ENCODE results near the gene ATP8A2.

ATP8A2 gene

GRCh38 chr13:25692099-25692498 is 320.3 kb downstream of the ATP8A2 start:
- CTCF ChIA-PET = no interaction called here
- no peak overlapping the region for H3K4me3 Mint-ChIP-seq
- DNase-seq = no peak
- no peaks in the 10 kb centered on the region for H3K36me3 Mint-ChIP-seq
- H3K4me1 Mint-ChIP-seq = no peaks in the 10 kb centered on the region
- no peak overlapping the region for H3K27ac Mint-ChIP-seq
- H3K27me3 Mint-ChIP-seq = peaks cover 8% of the 10 kb centered on the region
- no peaks in the 10 kb centered on the region for H3K9me3 Mint-ChIP-seq

- H3K4me1 Mint-ChIP-seq = no peaks in the 10 kb centered on the region
- no peaks in the 10 kb centered on the region for H3K9me3 Mint-ChIP-seq
- H3K27ac Mint-ChIP-seq = no peak overlapping the region
- no peaks in the 10 kb centered on the region for H3K36me3 Mint-ChIP-seq
- CTCF ChIA-PET = no interaction called here
- H3K27me3 Mint-ChIP-seq = peaks cover 4% of the 10 kb centered on the region
- H3K4me3 Mint-ChIP-seq = no peak overlapping the region
- DNase-seq = no peak
Measured at GRCh38 chr13:25699056-25699455, 327.3 kb downstream of the ATP8A2 start.

GRCh38 chr13:25699600-25699999 is 327.8 kb downstream of the ATP8A2 start:
- Mint-ChIP-seq H3K4me1 (no peaks in the 10 kb centered on the region), H3K27me3 (peaks cover 7% of the 10 kb centered on the region), H3K27ac (no peak overlapping the region), H3K4me3 (no peak overlapping the region), H3K36me3 (no peaks in the 10 kb centered on the region), H3K9me3 (no peaks in the 10 kb centered on the region)
- CTCF ChIA-PET = no interaction called here
- DNase-seq = no peak

GRCh38 chr13:25701304-25701703 is 329.5 kb downstream of the ATP8A2 start:
- Mint-ChIP-seq H3K4me3 (no peak overlapping the region), H3K27me3 (peaks cover 10% of the 10 kb centered on the region), H3K4me1 (no peaks in the 10 kb centered on the region), H3K36me3 (no peaks in the 10 kb centered on the region), H3K27ac (no peak overlapping the region), H3K9me3 (no peaks in the 10 kb centered on the region)
- CTCF ChIA-PET = no interaction called here
- no peak for DNase-seq

- CTCF ChIA-PET = no interaction called here
- DNase-seq = no peak
- no peak overlapping the region for H3K4me3 Mint-ChIP-seq
- H3K27ac Mint-ChIP-seq = no peak overlapping the region
- H3K9me3 Mint-ChIP-seq = no peaks in the 10 kb centered on the region
- peaks cover 10% of the 10 kb centered on the region for H3K27me3 Mint-ChIP-seq
- no peaks in the 10 kb centered on the region for H3K4me1 Mint-ChIP-seq
- no peaks in the 10 kb centered on the region for H3K36me3 Mint-ChIP-seq
Measured at GRCh38 chr13:25702386-25702785, 330.6 kb downstream of the ATP8A2 start.

GRCh38 chr13:25707726-25708125 is 336.0 kb downstream of the ATP8A2 start:
- Mint-ChIP-seq H3K36me3 (no peaks in the 10 kb centered on the region), H3K27ac (no peak overlapping the region), H3K4me1 (no peaks in the 10 kb centered on the region), H3K27me3 (peaks cover 10% of the 10 kb centered on the region), H3K4me3 (no peak overlapping the region), H3K9me3 (no peaks in the 10 kb centered on the region)
- CTCF ChIA-PET = interaction anchor here (1.5 kb wide), 1 partner anchor 20 kb away, joined by 3 read pairs; no protein-coding TSS in a partner anchor
- DNase-seq = no peak

- no peaks in the 10 kb centered on the region for H3K4me1 Mint-ChIP-seq
- no peak overlapping the region for H3K4me3 Mint-ChIP-seq
- H3K36me3 Mint-ChIP-seq = no peaks in the 10 kb centered on the region
- no peaks in the 10 kb centered on the region for H3K9me3 Mint-ChIP-seq
- H3K27ac Mint-ChIP-seq = no peak overlapping the region
- no peak for DNase-seq
- CTCF ChIA-PET = interaction anchor here (1.5 kb wide), 1 partner anchor 21 kb away, joined by 3 read pairs; no protein-coding TSS in a partner anchor
- H3K27me3 Mint-ChIP-seq = peaks cover 10% of the 10 kb centered on the region
Measured at GRCh38 chr13:25708268-25708667, 336.5 kb downstream of the ATP8A2 start.

- Mint-ChIP-seq H3K27ac (no peak overlapping the region), H3K4me3 (no peak overlapping the region), H3K4me1 (no peaks in the 10 kb centered on the region), H3K27me3 (peaks cover 8% of the 10 kb centered on the region), H3K9me3 (no peaks in the 10 kb centered on the region), H3K36me3 (no peaks in the 10 kb centered on the region)
- CTCF ChIA-PET = no interaction called here
- no peak for DNase-seq
Measured at GRCh38 chr13:25709088-25709487, 337.3 kb downstream of the ATP8A2 start.

GRCh38 chr13:25715760-25716159 is 344.0 kb downstream of the ATP8A2 start:
- Mint-ChIP-seq H3K4me3 (no peak overlapping the region), H3K27ac (no peak overlapping the region), H3K36me3 (no peaks in the 10 kb centered on the region), H3K4me1 (no peaks in the 10 kb centered on the region), H3K9me3 (peaks cover 4% of the 10 kb centered on the region), H3K27me3 (peaks cover 4% of the 10 kb centered on the region)
- CTCF ChIA-PET = interaction anchor here (0.5 kb wide), 1 partner anchor 114 kb away, joined by 4 read pairs; no protein-coding TSS in a partner anchor
- DNase-seq = no peak

GRCh38 chr13:25717666-25718197 is 346.0 kb downstream of the ATP8A2 start:
- no peak for DNase-seq
- Mint-ChIP-seq H3K27ac (no peak overlapping the region), H3K27me3 (peaks cover 4% of the 10 kb centered on the region), H3K4me3 (no peak overlapping the region), H3K36me3 (no peaks in the 10 kb centered on the region), H3K9me3 (peaks cover 4% of the 10 kb centered on the region), H3K4me1 (no peaks in the 10 kb centered on the region)
- CTCF ChIA-PET = no interaction called here

GRCh38 chr13:25719666-25720065 is 347.9 kb downstream of the ATP8A2 start:
- Mint-ChIP-seq H3K36me3 (no peaks in the 10 kb centered on the region), H3K27ac (no peak overlapping the region), H3K27me3 (no peaks in the 10 kb centered on the region), H3K4me3 (no peak overlapping the region), H3K4me1 (no peaks in the 10 kb centered on the region), H3K9me3 (peaks cover 4% of the 10 kb centered on the region)
- no peak for DNase-seq
- CTCF ChIA-PET = no interaction called here

GRCh38 chr13:25722893-25723292 is 351.1 kb downstream of the ATP8A2 start:
- CTCF ChIA-PET = no interaction called here

GRCh38 chr13:25725104-25725503 is 353.3 kb downstream of the ATP8A2 start:
- no peak overlapping the region for H3K4me3 Mint-ChIP-seq
- no peak overlapping the region for H3K27ac Mint-ChIP-seq
- CTCF ChIA-PET = no interaction called here
- DNase-seq = no peak
- no peaks in the 10 kb centered on the region for H3K4me1 Mint-ChIP-seq
- H3K27me3 Mint-ChIP-seq = no peaks in the 10 kb centered on the region
- no peaks in the 10 kb centered on the region for H3K9me3 Mint-ChIP-seq
- H3K36me3 Mint-ChIP-seq = no peaks in the 10 kb centered on the region

More at GRCh38 chr13:25722893-25723292, 351.1 kb downstream of the ATP8A2 start:
- Mint-ChIP-seq H3K36me3 (no peaks in the 10 kb centered on the region), H3K9me3 (no peaks in the 10 kb centered on the region), H3K27me3 (no peaks in the 10 kb centered on the region), H3K27ac (no peak overlapping the region), H3K4me1 (no peaks in the 10 kb centered on the region), H3K4me3 (no peak overlapping the region)
- no peak for DNase-seq

GRCh38 chr13:25727250-25727649 is 355.5 kb downstream of the ATP8A2 start:
- no peak for DNase-seq
- Mint-ChIP-seq H3K27me3 (peaks cover 6% of the 10 kb centered on the region), H3K9me3 (no peaks in the 10 kb centered on the region), H3K4me1 (no peaks in the 10 kb centered on the region), H3K36me3 (no peaks in the 10 kb centered on the region), H3K4me3 (no peak overlapping the region), H3K27ac (no peak overlapping the region)
- CTCF ChIA-PET = no interaction called here

- Mint-ChIP-seq H3K36me3 (no peaks in the 10 kb centered on the region), H3K9me3 (no peaks in the 10 kb centered on the region), H3K27ac (no peak overlapping the region), H3K4me1 (no peaks in the 10 kb centered on the region), H3K4me3 (no peak overlapping the region), H3K27me3 (peaks cover 6% of the 10 kb centered on the region)
- no peak for DNase-seq
- CTCF ChIA-PET = no interaction called here
Measured at GRCh38 chr13:25727810-25728209, 356.0 kb downstream of the ATP8A2 start.

GRCh38 chr13:25729201-25729600 is 357.4 kb downstream of the ATP8A2 start:
- CTCF ChIA-PET = no interaction called here
- Mint-ChIP-seq H3K36me3 (no peaks in the 10 kb centered on the region), H3K4me3 (no peak overlapping the region), H3K27me3 (peaks cover 6% of the 10 kb centered on the region), H3K9me3 (no peaks in the 10 kb centered on the region), H3K4me1 (peaks cover 4% of the 10 kb centered on the region), H3K27ac (no peak overlapping the region)
- no peak for DNase-seq

Measured in activated naive CD4-positive, alpha-beta T cell treated with anti-CD3 and anti-CD28 coated beads, Interleukin-2, amount 10 ng/mL, durations not matched to agents 7 days and 5 days (primary cell).